ENCODE measurements around the gene KMO.

- TF ChIP-seq POLR2A (IDR thresholded peaks at IDR 0.05) (no peak), CTCF (IDR thresholded peaks at IDR 0.05) (no peak)
These were observed 103.5 kb downstream of the KMO start for GRCh38 chr1:241635556-241636152.

All from uterus (tissue), 2 donors.